ENCODE results near the gene C19orf67. TPM values are rescaled to one million over a fixed set of nuclear protein-coding genes. Genes with fewer than 3 reads are reported as not detected.

Gene C19orf67
- total RNA-seq, 1 experiment from 2014 or later, result not detected

DNA sequence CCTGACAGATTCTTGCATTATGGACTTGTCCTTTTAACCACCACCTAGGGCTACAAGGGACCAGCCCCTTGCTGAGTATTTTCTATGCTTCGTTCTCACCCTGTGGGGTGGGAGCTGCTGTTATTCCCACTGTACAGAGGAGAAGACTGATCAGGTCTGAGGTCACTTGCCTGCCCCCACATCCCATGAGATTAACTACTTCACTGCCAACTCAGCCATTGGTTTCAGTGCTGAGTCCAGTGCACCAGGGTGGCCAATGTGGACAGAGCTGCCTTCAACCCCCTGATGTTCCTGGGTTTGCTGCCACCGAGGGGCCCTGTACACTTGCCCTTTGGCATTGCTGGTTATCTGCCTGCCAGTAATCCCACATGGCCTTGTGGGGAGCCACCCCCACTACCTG is 25.1 kb upstream of the C19orf67 start:
- Histone ChIP-seq H3K36me3 (ENCODE audit: low read depth, low read length) (peaks cover 2% of the 10 kb centered on the region; the same call in 1 of the 2 replicates), H3K79me2 (ENCODE audit: low read length) (peaks cover 19% of the 10 kb centered on the region)
- intact Hi-C loops (cut with micrococcal nuclease), result no loop called here

DNA sequence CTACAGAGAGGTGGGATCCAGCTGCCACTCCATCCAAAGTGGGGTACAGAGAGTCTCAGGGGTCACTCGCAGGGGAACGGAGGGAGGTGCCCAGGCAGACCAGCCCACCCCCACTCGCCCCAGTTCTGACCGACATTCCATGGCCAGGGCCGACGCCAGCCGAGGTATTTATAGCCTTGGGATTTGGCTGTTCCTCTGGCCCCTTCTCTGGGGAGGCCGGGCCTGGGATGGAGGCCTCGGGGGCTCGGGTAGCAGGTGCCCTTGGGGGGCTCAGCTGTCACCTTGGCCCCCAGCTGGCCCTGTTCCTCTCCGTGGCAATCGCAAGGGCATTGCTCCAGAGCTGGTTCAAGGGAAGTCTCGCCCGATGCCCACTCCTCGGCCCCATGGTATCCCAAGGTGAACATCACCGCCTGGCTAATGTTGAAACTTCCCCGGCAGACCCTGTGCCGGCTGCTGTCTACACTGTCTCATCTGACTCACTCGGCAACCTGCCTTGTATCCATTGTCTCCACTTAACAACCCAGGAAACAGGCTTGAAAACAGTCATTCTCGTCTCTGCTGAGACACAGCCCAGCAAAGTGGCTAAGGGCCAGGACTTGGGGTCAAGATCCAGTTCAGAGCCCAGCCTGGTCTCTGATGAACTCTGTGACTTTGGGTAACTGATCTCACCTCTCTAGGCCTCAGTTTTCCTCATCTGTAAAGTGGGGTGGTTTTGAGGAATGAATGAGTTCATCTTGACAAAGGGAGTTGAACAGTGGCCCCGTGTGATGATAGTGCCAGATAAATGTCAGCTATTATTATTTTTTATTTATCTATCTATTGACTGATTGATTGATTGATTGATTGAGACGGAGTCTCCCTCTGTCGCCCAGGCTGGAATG is 22.2 kb upstream of the C19orf67 start:
- H3K9me2 ChIP-seq (replicated peaks; ENCODE audit: low read length), result no peaks in the 10 kb centered on the region

More for the DNA sequence above, 25.1 kb upstream of the C19orf67 start:
- Histone ChIP-seq H2AFZ (ENCODE audit: low read length) (no peak overlapping the region), H3K9ac (ENCODE audit: low read length) (no peak overlapping the region), H3K9me2 (replicated peaks; ENCODE audit: low read length) (no peaks in the 10 kb centered on the region), H3F3A (ENCODE audit: low read length, unreplicated experiment) (no peaks in the 10 kb centered on the region), H3K4me2 (ENCODE audit: low read length) (no peak overlapping the region), H3K27me3 (ENCODE audit: low read length) (no peaks in the 10 kb centered on the region), H3K27ac (ENCODE audit: low read length) (no peak overlapping the region), H4K20me1 (ENCODE audit: low read length) (no peaks in the 10 kb centered on the region), H3K4me3 (ENCODE audit: low read length) (no peak overlapping the region), H3K4me1 (ENCODE audit: insufficient read depth, low read length) (no peaks in the 10 kb centered on the region; the same call in 1 of the 2 replicates), H3K9me3 (ENCODE audit: low read length) (no peaks in the 10 kb centered on the region)
- DNase-seq, result no peak
- ChIA-PET POLR2A (ENCODE audit: unreplicated experiment) (no interaction called here), CTCF (no interaction called here)
- no peak for ATAC-seq
- no peak for TF ChIP-seq EZH2 (IDR thresholded peaks at IDR 0.05; ENCODE audit: low read length, unreplicated experiment)
- TF ChIP-seq, protein P1, sequence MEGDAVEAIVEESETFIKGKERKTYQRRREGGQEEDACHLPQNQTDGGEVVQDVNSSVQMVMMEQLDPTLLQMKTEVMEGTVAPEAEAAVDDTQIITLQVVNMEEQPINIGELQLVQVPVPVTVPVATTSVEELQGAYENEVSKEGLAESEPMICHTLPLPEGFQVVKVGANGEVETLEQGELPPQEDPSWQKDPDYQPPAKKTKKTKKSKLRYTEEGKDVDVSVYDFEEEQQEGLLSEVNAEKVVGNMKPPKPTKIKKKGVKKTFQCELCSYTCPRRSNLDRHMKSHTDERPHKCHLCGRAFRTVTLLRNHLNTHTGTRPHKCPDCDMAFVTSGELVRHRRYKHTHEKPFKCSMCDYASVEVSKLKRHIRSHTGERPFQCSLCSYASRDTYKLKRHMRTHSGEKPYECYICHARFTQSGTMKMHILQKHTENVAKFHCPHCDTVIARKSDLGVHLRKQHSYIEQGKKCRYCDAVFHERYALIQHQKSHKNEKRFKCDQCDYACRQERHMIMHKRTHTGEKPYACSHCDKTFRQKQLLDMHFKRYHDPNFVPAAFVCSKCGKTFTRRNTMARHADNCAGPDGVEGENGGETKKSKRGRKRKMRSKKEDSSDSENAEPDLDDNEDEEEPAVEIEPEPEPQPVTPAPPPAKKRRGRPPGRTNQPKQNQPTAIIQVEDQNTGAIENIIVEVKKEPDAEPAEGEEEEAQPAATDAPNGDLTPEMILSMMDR (conservative IDR thresholded peaks at IDR 0.05; ENCODE audit: low read depth, low read length), result no peak
- no peak for TF ChIP-seq EZH2phosphoT487 (IDR thresholded peaks at IDR 0.05; ENCODE audit: borderline replicate concordance, low read length)
- no TSS peak for BruUV-seq (replicated peaks)

More for the DNA sequence above, 22.2 kb upstream of the C19orf67 start:
- TF ChIP-seq, protein P1 (conservative IDR thresholded peaks at IDR 0.05; ENCODE audit: low read depth, low read length), result no peak
- no peak for TF ChIP-seq EZH2phosphoT487 (IDR thresholded peaks at IDR 0.05; ENCODE audit: borderline replicate concordance, low read length)
- H3K79me2 ChIP-seq (ENCODE audit: low read length), result peaks cover 3% of the 10 kb centered on the region; the same call in 1 of the 2 replicates
- intact Hi-C loops (cut with micrococcal nuclease), result no loop called here
- H3F3A ChIP-seq (ENCODE audit: low read length, unreplicated experiment), result no peaks in the 10 kb centered on the region
- H3K27ac ChIP-seq (ENCODE audit: low read length), result no peak overlapping the region
- ATAC-seq, result peak; percentile 53; the same call in 1 of the 2 replicates
- ChIA-PET CTCF (no interaction called here), POLR2A (ENCODE audit: unreplicated experiment) (no interaction called here)
- DNase-seq, result peak; percentile 18
- no peaks in the 10 kb centered on the region for H4K20me1 ChIP-seq (ENCODE audit: low read length)
- H3K27me3 ChIP-seq (ENCODE audit: low read length), result no peaks in the 10 kb centered on the region
- H3K9ac ChIP-seq (ENCODE audit: low read length), result no peak overlapping the region
- H3K9me3 ChIP-seq (ENCODE audit: low read length), result no peaks in the 10 kb centered on the region
- no peaks in the 10 kb centered on the region for H3K4me1 ChIP-seq (ENCODE audit: insufficient read depth, low read length)
- BruUV-seq (replicated peaks), result no TSS peak
- H3K4me3 ChIP-seq (ENCODE audit: low read length), result no peak overlapping the region
- H3K36me3 ChIP-seq (ENCODE audit: low read depth, low read length), result peaks cover 5% of the 10 kb centered on the region; the same call in 1 of the 2 replicates
- H3K4me2 ChIP-seq (ENCODE audit: low read length), result no peak overlapping the region
- H2AFZ ChIP-seq (ENCODE audit: low read length), result no peak overlapping the region
